A673 (cell line): Measurements from ENCODE around the gene PCBP3. TPM values are rescaled to one million over a fixed set of nuclear protein-coding genes. Genes with fewer than 3 reads are reported as not detected.

Experiments
- BruUV-seq: library from RNA; stranded (reverse); fragments of 400-500 nt; replicated peaks from 2 replicates; lab custom pipeline; 2021; lab: Mats Ljungman, UMichigan
- CTCF ChIA-PET: fragments of 300-600 bp; sonication (Branson Sonifier 250); formaldehyde crosslinking; loops from one replicate; lab custom pipeline; 2022; ENCODE audit warnings: antibody characterized with exemption; lab: Charles Lee
- POLR2A ChIA-PET: fragments of 300-600 bp; sonication (Branson Sonifier 250); formaldehyde crosslinking; loops from one replicate; lab custom pipeline; 2022; ENCODE audit warnings: antibody characterized with exemption; ENCODE audit not compliant: low non-redundant PET; lab: Charles Lee
- DNase-seq: peaks from one replicate; pipeline ENCODE4 v3.0.0-alpha.2; 2015; ENCODE audit warnings: low spot score
- H3K27ac ChIP-seq: fragments of 200-600 bp; sonication (generic); 2 replicates; pipeline ENCODE4 v1.5.1; 2016; ENCODE audit warnings: mixed run types, low read depth, mild to moderate bottlenecking, mixed read lengths, antibody characterized with exemption, low read length; ENCODE audit not compliant: poor library complexity, severe bottlenecking
- H3K27me3 ChIP-seq: fragments of 200-600 bp; sonication (generic); replicated peaks from 2 replicates; pipeline ENCODE4 v1.6.1; 2017; ENCODE audit warnings: mixed run types, low read depth, mild to moderate bottlenecking, mixed read lengths, antibody characterized with exemption, low read length; ENCODE audit not compliant: insufficient read depth, poor library complexity
- H3K36me3 ChIP-seq: fragments of 200-600 bp; sonication (generic); 2 replicates; pipeline ENCODE4 v1.6.1; 2016; ENCODE audit warnings: mixed run types, mild to moderate bottlenecking, mixed read lengths, antibody characterized with exemption, low read length; ENCODE audit not compliant: insufficient read depth, poor library complexity, severe bottlenecking
- H3K4me1 ChIP-seq: fragments of 200-600 bp; sonication (generic); 2 replicates; pipeline ENCODE4 v1.6.1; 2017; ENCODE audit warnings: mixed run types, mild to moderate bottlenecking, mixed read lengths, antibody characterized with exemption, low read length; ENCODE audit not compliant: insufficient read depth, poor library complexity, severe bottlenecking
- H3K4me3 ChIP-seq: fragments of 200-600 bp; sonication (generic); 2 replicates; pipeline ENCODE4 v1.5.1; 2016; ENCODE audit warnings: low read depth, mixed run types, mild to moderate bottlenecking, mixed read lengths, low read length; ENCODE audit not compliant: poor library complexity, severe bottlenecking
- H3K9me3 ChIP-seq: fragments of 200-600 bp; sonication (generic); 2 replicates; pipeline ENCODE4 v1.6.1; 2016; ENCODE audit warnings: mixed run types, low read depth, mild to moderate bottlenecking, mixed read lengths, antibody characterized with exemption, low read length; ENCODE audit not compliant: poor library complexity, severe bottlenecking
- EZH2 ChIP-seq: fragments of 200-600 bp; sonication (generic); IDR thresholded peaks from 2 replicates; pipeline ENCODE4 v1.6.1; 2017; ENCODE audit warnings: borderline replicate concordance, low read depth, mild to moderate bottlenecking, mixed read lengths, antibody characterized with exemption, low read length; ENCODE audit not compliant: poor library complexity, severe bottlenecking
- intact Hi-C: fragments of 100-400 bp; cut with micrococcal nuclease; formaldehyde crosslinking; loops from one replicate; pipeline ENCODE4 v1.10.0; 2022; ENCODE audit not compliant: unreplicated experiment
- total RNA-seq: library from RNA; stranded (reverse); gene quantifications from 2 replicates; pipeline ENCODE4 v1.2.3, GENCODE V29; 2021
- TF ChIP-seq, protein P1 (sequence below): fragments of 300-800, 200-600 bp; sonication (generic); conservative IDR thresholded peaks from 2 replicates; pipeline ENCODE4 v1.5.1; 2017; ENCODE audit warnings: low read depth, mild to moderate bottlenecking, antibody characterized with exemption, low read length, moderate library complexity, mixed read lengths

Gene PCBP3
- total RNA-seq, 1 experiment from 2014 or later = 25.6 TPM

- DNase-seq = no peak
- intact Hi-C loops = no loop called here
- H3K36me3 ChIP-seq = no peaks in the 10 kb centered on the region
- ChIA-PET POLR2A (no interaction called here), CTCF (no interaction called here)
- peaks cover 12% of the 10 kb centered on the region for H3K4me1 ChIP-seq
- H3K27me3 ChIP-seq = no peaks in the 10 kb centered on the region
- no TSS peak for BruUV-seq
- H3K4me3 ChIP-seq = no peak overlapping the region
- H3K27ac ChIP-seq = no peak overlapping the region
- no peaks in the 10 kb centered on the region for H3K9me3 ChIP-seq
- no peak for TF ChIP-seq EZH2
- TF ChIP-seq, protein P1, sequence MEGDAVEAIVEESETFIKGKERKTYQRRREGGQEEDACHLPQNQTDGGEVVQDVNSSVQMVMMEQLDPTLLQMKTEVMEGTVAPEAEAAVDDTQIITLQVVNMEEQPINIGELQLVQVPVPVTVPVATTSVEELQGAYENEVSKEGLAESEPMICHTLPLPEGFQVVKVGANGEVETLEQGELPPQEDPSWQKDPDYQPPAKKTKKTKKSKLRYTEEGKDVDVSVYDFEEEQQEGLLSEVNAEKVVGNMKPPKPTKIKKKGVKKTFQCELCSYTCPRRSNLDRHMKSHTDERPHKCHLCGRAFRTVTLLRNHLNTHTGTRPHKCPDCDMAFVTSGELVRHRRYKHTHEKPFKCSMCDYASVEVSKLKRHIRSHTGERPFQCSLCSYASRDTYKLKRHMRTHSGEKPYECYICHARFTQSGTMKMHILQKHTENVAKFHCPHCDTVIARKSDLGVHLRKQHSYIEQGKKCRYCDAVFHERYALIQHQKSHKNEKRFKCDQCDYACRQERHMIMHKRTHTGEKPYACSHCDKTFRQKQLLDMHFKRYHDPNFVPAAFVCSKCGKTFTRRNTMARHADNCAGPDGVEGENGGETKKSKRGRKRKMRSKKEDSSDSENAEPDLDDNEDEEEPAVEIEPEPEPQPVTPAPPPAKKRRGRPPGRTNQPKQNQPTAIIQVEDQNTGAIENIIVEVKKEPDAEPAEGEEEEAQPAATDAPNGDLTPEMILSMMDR = no peak
Measured at GRCh38 chr21:45945868-45946210, 302.3 kb downstream of the PCBP3 start.

DNA sequence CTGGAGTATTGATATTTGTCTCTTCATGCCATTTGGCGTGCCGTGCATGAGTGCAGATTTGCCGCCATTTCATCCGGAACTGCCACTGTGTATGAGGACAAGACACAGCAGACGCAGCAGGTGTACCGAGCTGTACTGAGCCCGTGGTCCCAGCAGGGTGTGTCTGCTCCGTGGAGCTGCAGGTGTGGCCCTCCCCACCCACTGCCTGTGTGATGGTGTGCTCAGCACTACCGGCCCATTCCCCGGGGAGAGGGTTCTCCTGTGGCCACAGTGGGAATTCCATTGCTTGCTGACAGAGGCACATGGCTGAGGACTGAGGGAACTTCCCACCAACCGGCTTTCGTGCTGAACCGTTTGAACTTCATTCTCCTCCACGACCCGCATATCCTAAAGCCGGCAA, 303.8 kb downstream of the PCBP3 start:
- POLR2A ChIA-PET = no interaction called here
- BruUV-seq = no TSS peak
- CTCF ChIA-PET = no interaction called here
- no peaks in the 10 kb centered on the region for H3K9me3 ChIP-seq
- H3K36me3 ChIP-seq = no peaks in the 10 kb centered on the region
- TF ChIP-seq, protein P1 = no peak
- no peak for TF ChIP-seq EZH2
- peaks cover 19% of the 10 kb centered on the region for H3K4me1 ChIP-seq
- no peak for DNase-seq
- H3K27ac ChIP-seq = no peak overlapping the region
- H3K27me3 ChIP-seq = no peaks in the 10 kb centered on the region
- no peak overlapping the region for H3K4me3 ChIP-seq
- intact Hi-C loops = no loop called here

GRCh38 chr21:45947716-45948255, 304.3 kb downstream of the PCBP3 start:
- Histone ChIP-seq H3K4me3 (no peak overlapping the region), H3K4me1 (peaks cover 19% of the 10 kb centered on the region), H3K36me3 (no peaks in the 10 kb centered on the region), H3K9me3 (no peaks in the 10 kb centered on the region), H3K27ac (no peak overlapping the region), H3K27me3 (no peaks in the 10 kb centered on the region)
- no TSS peak for BruUV-seq
- CTCF ChIA-PET = no interaction called here
- intact Hi-C loops = no loop called here
- POLR2A ChIA-PET = no interaction called here
- TF ChIP-seq EZH2 = no peak
- TF ChIP-seq, protein P1 = no peak
- DNase-seq = no peak
